A673 (cell line): Measurements from ENCODE around the gene PCDHGA7.

ENCODE experiments used
- EZH2 ChIP-seq: fragments of 200-600 bp; sonication (generic); IDR thresholded peaks from 2 replicates; pipeline ENCODE4 v1.6.1; 2017; ENCODE audit warnings: borderline replicate concordance, low read depth, mild to moderate bottlenecking, mixed read lengths, antibody characterized with exemption, low read length; ENCODE audit not compliant: poor library complexity, severe bottlenecking
- TF ChIP-seq, protein P1 (sequence below): fragments of 300-800, 200-600 bp; sonication (generic); conservative IDR thresholded peaks from 2 replicates; pipeline ENCODE4 v1.5.1; 2017; ENCODE audit warnings: low read depth, mild to moderate bottlenecking, antibody characterized with exemption, low read length, moderate library complexity, mixed read lengths

DNA sequence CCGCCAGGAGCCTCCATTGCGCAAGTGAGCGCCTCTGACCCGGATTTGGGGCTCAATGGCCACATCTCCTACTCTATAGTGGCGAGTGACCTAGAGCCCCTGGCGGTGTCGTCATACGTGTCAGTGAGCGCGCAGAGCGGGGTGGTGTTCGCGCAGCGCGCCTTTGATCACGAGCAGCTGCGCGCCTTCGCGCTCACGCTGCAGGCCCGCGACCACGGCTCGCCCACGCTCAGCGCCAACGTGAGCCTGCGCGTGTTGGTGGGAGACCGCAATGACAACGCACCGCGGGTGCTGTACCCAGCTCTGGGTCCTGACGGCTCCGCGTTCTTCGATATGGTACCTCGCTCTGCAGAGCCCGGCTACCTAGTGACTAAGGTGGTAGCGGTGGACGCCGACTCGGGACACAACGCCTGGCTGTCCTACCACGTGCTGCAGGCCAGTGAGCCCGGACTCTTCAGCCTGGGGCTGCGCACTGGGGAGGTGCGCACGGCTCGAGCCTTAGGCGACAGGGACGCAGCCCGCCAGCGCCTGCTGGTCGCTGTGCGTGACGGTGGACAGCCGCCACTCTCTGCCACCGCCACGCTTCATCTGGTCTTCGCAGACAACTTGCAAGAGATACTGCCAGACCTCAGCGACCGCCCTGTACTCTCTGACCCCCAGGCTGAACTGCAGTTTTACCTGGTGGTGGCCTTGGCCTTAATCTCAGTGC, 27.2 kb downstream of the PCDHGA7 start:
- TF ChIP-seq, protein P1, sequence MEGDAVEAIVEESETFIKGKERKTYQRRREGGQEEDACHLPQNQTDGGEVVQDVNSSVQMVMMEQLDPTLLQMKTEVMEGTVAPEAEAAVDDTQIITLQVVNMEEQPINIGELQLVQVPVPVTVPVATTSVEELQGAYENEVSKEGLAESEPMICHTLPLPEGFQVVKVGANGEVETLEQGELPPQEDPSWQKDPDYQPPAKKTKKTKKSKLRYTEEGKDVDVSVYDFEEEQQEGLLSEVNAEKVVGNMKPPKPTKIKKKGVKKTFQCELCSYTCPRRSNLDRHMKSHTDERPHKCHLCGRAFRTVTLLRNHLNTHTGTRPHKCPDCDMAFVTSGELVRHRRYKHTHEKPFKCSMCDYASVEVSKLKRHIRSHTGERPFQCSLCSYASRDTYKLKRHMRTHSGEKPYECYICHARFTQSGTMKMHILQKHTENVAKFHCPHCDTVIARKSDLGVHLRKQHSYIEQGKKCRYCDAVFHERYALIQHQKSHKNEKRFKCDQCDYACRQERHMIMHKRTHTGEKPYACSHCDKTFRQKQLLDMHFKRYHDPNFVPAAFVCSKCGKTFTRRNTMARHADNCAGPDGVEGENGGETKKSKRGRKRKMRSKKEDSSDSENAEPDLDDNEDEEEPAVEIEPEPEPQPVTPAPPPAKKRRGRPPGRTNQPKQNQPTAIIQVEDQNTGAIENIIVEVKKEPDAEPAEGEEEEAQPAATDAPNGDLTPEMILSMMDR, result no peak
- TF ChIP-seq EZH2, result no peak
